T-cell (primary cell): ENCODE results near the gene SRRT. TPM values are rescaled to one million over a fixed set of nuclear protein-coding genes. Genes with fewer than 3 reads are reported as not detected.

ENCODE experiments used
- ATAC-seq, 4 experiments: fragments of 200-7000 bp in 3 of 4; fragments of 150-1000 bp in 1 of 4; cut with Tn5 transposase; replicated peaks in 1 of 4; 1 replicate in 3 of 4; 2 replicates in 1 of 4; pipeline ENCODE4 v1.10.0; 2021; ENCODE audit warnings: moderate library complexity in 3 of 4, mild to moderate bottlenecking in 2 of 4, moderate number of reproducible peaks in 1 of 4
- CTCF ChIA-PET, 2 donors: fragments of 300-600 bp; sonication (Branson Sonifier 250); formaldehyde crosslinking; loops; one replicate each; lab custom pipeline; 2022; ENCODE audit warnings: antibody characterized with exemption in 2 of 2; lab: Charles Lee
- POLR2A ChIA-PET, 2 donors: fragments of 300-600 bp; sonication (Branson Sonifier 250); formaldehyde crosslinking; loops; one replicate each; lab custom pipeline; 2022; ENCODE audit warnings: antibody characterized with exemption in 2 of 2; lab: Charles Lee
- DNase-seq, 35 experiments: peaks; one replicate each; pipeline versions ENCODE4 v3.0.0 to v3.0.0-alpha.2; 2013 to 2023
- H3K27ac ChIP-seq: one replicate; pipeline ENCODE4 v1.5.1; 2013; ENCODE audit warnings: low read length
- H3K27me3 ChIP-seq, 2 experiments: replicated peaks in 1 of 2; 1 replicate in 1 of 2; 2 replicates in 1 of 2; pipeline versions ENCODE4 v1.6.1 to v1.7.0; 2013; ENCODE audit warnings: low read length in 1 of 2, mixed read lengths in 1 of 2; ENCODE audit not compliant: control insufficient read depth in 2 of 2, insufficient read depth in 2 of 2; ENCODE audit errors: extremely low read depth in 1 of 2
- H3K36me3 ChIP-seq, 2 donors: 1 replicate in 1 of 2; 2 replicates in 1 of 2; pipeline versions ENCODE4 v1.6.1 to v1.7.0; 2013; ENCODE audit warnings: low read length in 1 of 2; ENCODE audit not compliant: control insufficient read depth in 2 of 2, insufficient read depth in 1 of 2; ENCODE audit errors: extremely low read depth in 1 of 2
- H3K4me1 ChIP-seq, 2 experiments: 1 replicate in 1 of 2; 2 replicates in 1 of 2; pipeline versions ENCODE4 v1.6.1 to v1.7.0; 2013; ENCODE audit warnings: low read length in 2 of 2, mixed read lengths in 1 of 2; ENCODE audit not compliant: insufficient read depth in 2 of 2, control insufficient read depth in 1 of 2; ENCODE audit errors: extremely low read depth in 1 of 2
- H3K4me3 ChIP-seq, 2 donors: 1 replicate in 1 of 2; 2 replicates in 1 of 2; pipeline versions ENCODE4 v1.5.1 to v1.7.0; 2013; ENCODE audit warnings: mild to moderate bottlenecking in 2 of 2, low read length in 1 of 2, moderate library complexity in 1 of 2; ENCODE audit not compliant: control insufficient read depth in 1 of 2; ENCODE audit errors: extremely low read depth in 1 of 2
- H3K9me3 ChIP-seq: 2 replicates; pipeline ENCODE4 v1.7.0; 2013
- H3K27ac Mint-ChIP-seq, 2 donors: one replicate each; pipeline ENCODE4 v1.8.0; 2020 to 2021; ENCODE audit warnings: mild to moderate bottlenecking in 2 of 2, mixed read lengths in 2 of 2
- H3K27me3 Mint-ChIP-seq, 2 donors: one replicate each; pipeline ENCODE4 v1.8.0; 2021 to 2022; ENCODE audit warnings: mixed read lengths in 2 of 2
- H3K36me3 Mint-ChIP-seq: one replicate; pipeline ENCODE4 v1.8.0; 2021; ENCODE audit warnings: mixed read lengths
- H3K4me1 Mint-ChIP-seq, 3 donors: one replicate each; pipeline ENCODE4 v1.8.0; 2020 to 2022; ENCODE audit warnings: mixed read lengths in 3 of 3, mild to moderate bottlenecking in 1 of 3
- H3K4me3 Mint-ChIP-seq, 3 donors: one replicate each; pipeline ENCODE4 v1.8.0; 2020 to 2022; ENCODE audit warnings: mild to moderate bottlenecking in 3 of 3, mixed read lengths in 3 of 3, moderate library complexity in 3 of 3
- H3K9me3 Mint-ChIP-seq, 3 donors: one replicate each; pipeline ENCODE4 v1.8.0; 2020 to 2022; ENCODE audit warnings: mixed read lengths in 3 of 3
- WGBS: methylation state at CpG from one replicate; pipeline ENCODE4 v1.1.5; 2013; ENCODE audit warnings: missing lambda C conversion rate; ENCODE audit not compliant: insufficient coverage; 5-methylcytosine and 5-hydroxymethylcytosine counted together
- total RNA-seq, 35 experiments: library from RNA in 6 of 35; stranded (reverse) in 6 of 35; fragments of 120-200 nt in 1 of 35; gene quantifications; one replicate each; pipeline versions ENCODE4 v1.2.1 to v1.2.4 and lab custom pipeline; 2013 to 2026

The SRRT gene, protein sequence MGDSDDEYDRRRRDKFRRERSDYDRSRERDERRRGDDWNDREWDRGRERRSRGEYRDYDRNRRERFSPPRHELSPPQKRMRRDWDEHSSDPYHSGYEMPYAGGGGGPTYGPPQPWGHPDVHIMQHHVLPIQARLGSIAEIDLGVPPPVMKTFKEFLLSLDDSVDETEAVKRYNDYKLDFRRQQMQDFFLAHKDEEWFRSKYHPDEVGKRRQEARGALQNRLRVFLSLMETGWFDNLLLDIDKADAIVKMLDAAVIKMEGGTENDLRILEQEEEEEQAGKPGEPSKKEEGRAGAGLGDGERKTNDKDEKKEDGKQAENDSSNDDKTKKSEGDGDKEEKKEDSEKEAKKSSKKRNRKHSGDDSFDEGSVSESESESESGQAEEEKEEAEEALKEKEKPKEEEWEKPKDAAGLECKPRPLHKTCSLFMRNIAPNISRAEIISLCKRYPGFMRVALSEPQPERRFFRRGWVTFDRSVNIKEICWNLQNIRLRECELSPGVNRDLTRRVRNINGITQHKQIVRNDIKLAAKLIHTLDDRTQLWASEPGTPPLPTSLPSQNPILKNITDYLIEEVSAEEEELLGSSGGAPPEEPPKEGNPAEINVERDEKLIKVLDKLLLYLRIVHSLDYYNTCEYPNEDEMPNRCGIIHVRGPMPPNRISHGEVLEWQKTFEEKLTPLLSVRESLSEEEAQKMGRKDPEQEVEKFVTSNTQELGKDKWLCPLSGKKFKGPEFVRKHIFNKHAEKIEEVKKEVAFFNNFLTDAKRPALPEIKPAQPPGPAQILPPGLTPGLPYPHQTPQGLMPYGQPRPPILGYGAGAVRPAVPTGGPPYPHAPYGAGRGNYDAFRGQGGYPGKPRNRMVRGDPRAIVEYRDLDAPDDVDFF
- 100 to 1,000 TPM; 224 to 308 (median 243) TPM for total RNA-seq
- 96.0 TPM for total RNA-seq (2013)
- total RNA-seq (lab: John Stamatoyannopoulos, UW): 114 to 301 (median 161) reads per million in 29 experiments

DNA sequence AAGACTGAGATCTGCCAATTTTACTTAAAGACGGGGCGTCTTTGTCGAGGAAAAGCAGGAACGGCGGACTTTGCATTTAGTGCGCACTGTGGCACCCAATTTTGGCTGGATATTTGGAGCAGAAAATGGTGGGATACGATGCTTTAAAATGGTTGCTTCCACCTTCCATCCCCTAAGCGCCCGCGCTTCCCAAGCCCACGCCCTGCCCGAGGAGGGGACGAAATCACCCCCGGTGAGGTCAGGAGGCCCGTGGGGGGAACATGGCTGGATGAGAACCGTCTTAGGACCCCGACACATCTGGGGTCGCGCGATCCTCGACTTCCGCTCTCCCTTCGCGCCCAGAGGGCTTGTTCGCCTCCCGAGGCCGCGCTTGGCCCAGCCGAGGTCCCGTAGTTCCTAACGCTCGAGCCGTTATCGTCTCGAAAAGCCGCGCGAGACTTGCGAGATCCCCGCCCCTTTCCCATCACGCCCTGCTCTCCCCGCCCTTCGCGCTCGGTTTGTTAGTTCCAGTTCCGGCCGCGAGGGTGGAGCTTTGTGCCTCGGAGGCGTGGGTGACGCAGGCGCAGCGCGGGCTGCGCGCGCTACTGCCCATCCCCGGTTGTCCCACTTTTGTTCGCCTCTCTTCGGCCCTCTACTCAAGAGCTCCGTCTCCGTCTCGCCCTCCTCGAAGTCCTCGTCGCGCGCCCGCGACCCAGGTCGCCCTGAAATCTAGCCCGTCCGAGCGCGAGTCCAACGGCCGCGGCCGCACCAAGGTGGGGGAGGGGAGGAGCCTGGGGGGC is at the start of gene SRRT:
TSS of gene SRRT (plus strand) at position 527 of the 779 bp plus-strand sequence. CDS start 488 bp downstream, outside the sequence.
- Histone ChIP-seq H3K27ac (peak within 1 kb of the TSS; percentile 93), H3K4me1 (peaks cover 6 to 47% of the 10 kb centered on the region in 2 experiments), H3K36me3 (peaks cover 3 to 17% of the 10 kb centered on the region in 2 donors), H3K9me3 (no peaks in the 10 kb centered on the region), H3K4me3 (peak within 1 kb of the TSS; percentile 59 to 73), H3K27me3 (no peaks in the 10 kb centered on the region)
- POLR2A ChIA-PET: interaction anchor here (0.6 to 1.8 kb wide), 6 partner anchors 10 to 239 kb away, joined by 3 to 21 read pairs (median 7); partner anchors contain the start of gene UFSP1 (in 2 of the 2)
- peaks cover 48 to 55% (median 53%) of the 10 kb centered on the region in 3 donors for H3K4me1 Mint-ChIP-seq
- no peaks in the 10 kb centered on the region for H3K9me3 Mint-ChIP-seq
- CTCF ChIA-PET: interaction anchor here in 1 of 2 donors (1.0 to 2.4 kb wide), 6 partner anchors 12 to 203 kb away, joined by 3 to 13 read pairs (median 6); partner anchors contain the start of genes POP7, SLC12A9 and UFSP1
- H3K4me3 Mint-ChIP-seq: peak within 1 kb of the TSS; percentile 92 to 98 (median 98)
- peaks cover 21% of the 10 kb centered on the region for H3K36me3 Mint-ChIP-seq
- DNase-seq (peak; percentile 95 to 99 (median 98)), ATAC-seq (peak; percentile 95 to 98 (median 96))
- H3K27ac Mint-ChIP-seq: peak within 1 kb of the TSS; percentile 95 to 98
- WGBS: under 1% methylated on average over 54 of the region's 79 CpGs
- no peaks in the 10 kb centered on the region for H3K27me3 Mint-ChIP-seq

DNA sequence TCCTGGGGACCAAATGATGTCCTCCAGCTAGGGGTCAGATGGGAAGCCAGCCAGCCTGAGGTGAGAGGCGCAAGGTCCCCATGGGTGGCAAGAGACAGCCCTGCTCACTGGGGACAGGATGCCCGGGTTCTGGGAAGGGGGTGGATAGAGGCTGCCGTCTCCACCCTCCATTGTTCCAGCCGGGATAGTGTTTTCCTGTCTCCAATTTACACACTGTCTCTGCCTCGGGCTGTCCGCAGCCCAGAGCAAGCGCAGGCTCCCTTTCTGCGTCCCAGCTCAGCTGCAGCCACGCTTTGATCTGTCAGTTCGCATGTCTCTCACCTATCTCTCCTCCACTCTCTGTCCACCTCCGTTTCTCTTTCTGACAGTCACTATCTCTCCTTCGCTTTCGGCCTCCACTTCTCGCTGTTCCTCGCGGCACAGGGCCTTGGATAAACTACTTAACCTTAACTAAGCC is 49.7 kb upstream of the SRRT start:
- H3K4me3 ChIP-seq: no peak overlapping the region
- H3K27me3 ChIP-seq: peaks cover 2 to 61% of the 10 kb centered on the region in 2 experiments
- H3K27me3 Mint-ChIP-seq: peaks cover 26 to 42% of the 10 kb centered on the region in 2 donors
- H3K9me3 ChIP-seq: no peaks in the 10 kb centered on the region
- H3K27ac Mint-ChIP-seq: peak overlapping the region in 1 of 2 donors; percentile 44
- peaks cover 12 to 26% of the 10 kb centered on the region in 2 experiments for H3K4me1 ChIP-seq
- no peak overlapping the region for H3K27ac ChIP-seq
- DNase-seq: no peak
- no peaks in the 10 kb centered on the region for H3K36me3 Mint-ChIP-seq
- no peak for ATAC-seq
- WGBS: 87% methylated on average over 7 of the region's 16 CpGs
- peak overlapping the region in 1 of 3 donors; percentile 80 for H3K4me3 Mint-ChIP-seq
- peaks cover 18 to 26% (median 25%) of the 10 kb centered on the region in 3 donors for H3K4me1 Mint-ChIP-seq
- CTCF ChIA-PET: no interaction called here
- H3K36me3 ChIP-seq: no peaks in the 10 kb centered on the region
- POLR2A ChIA-PET: no interaction called here
- no peaks in the 10 kb centered on the region for H3K9me3 Mint-ChIP-seq

DNA sequence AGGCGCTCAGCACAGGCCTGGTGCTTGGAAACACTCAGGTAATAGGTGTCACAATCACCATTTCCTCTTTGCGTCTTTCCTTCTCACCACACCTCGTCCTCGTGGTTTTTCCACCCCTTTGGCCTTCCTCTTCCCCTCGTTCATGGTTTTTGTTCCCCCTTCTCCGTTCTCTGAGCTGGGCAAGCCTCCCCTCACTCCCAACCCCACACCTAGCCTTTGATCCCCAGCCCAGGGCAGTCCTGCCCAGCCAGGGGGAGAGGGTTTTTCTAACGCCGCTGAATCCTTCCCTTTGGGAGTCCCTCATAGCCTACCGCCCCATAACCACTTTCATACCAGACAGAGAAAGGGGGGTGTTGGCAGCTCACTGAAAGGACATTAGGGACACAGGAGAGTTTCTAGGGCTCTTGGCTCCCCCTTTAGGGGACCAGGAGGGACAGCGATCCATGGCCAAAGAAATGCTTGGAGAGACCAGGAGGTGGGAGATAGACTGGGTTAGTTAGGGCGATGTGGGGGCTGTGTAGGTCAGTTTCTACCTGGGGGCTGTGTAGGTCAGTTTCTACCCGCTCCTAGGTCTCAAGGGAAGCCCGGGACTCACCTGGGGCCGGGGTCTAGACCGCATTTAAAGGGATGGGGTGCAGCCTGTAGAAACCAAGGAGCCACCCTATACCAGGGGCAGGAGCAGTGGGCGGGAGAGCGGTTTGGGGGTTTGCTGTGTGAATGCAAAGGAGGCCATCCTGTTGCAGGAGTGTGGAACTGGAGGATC is 49.0 kb upstream of the SRRT start:
- peak overlapping the region in 1 of 2 donors; percentile 44 for H3K27ac Mint-ChIP-seq
- POLR2A ChIA-PET: no interaction called here
- H3K4me1 Mint-ChIP-seq: peaks cover 18 to 26% (median 25%) of the 10 kb centered on the region in 3 donors
- H3K27me3 ChIP-seq: peaks cover 2 to 61% of the 10 kb centered on the region in 2 experiments
- ATAC-seq (no peak), DNase-seq (no peak)
- peaks cover 26 to 44% of the 10 kb centered on the region in 2 donors for H3K27me3 Mint-ChIP-seq
- H3K9me3 Mint-ChIP-seq: no peaks in the 10 kb centered on the region
- H3K36me3 Mint-ChIP-seq: no peaks in the 10 kb centered on the region
- H3K27ac ChIP-seq: no peak overlapping the region
- no peak overlapping the region for H3K4me3 ChIP-seq
- 20% methylated on average over 11 of the region's 17 CpGs for WGBS
- CTCF ChIA-PET: no interaction called here
- peaks cover 12 to 26% of the 10 kb centered on the region in 2 experiments for H3K4me1 ChIP-seq
- H3K4me3 Mint-ChIP-seq: peak overlapping the region; percentile 70 to 80 (median 76)
- H3K9me3 ChIP-seq: no peaks in the 10 kb centered on the region
- no peaks in the 10 kb centered on the region for H3K36me3 ChIP-seq

DNA sequence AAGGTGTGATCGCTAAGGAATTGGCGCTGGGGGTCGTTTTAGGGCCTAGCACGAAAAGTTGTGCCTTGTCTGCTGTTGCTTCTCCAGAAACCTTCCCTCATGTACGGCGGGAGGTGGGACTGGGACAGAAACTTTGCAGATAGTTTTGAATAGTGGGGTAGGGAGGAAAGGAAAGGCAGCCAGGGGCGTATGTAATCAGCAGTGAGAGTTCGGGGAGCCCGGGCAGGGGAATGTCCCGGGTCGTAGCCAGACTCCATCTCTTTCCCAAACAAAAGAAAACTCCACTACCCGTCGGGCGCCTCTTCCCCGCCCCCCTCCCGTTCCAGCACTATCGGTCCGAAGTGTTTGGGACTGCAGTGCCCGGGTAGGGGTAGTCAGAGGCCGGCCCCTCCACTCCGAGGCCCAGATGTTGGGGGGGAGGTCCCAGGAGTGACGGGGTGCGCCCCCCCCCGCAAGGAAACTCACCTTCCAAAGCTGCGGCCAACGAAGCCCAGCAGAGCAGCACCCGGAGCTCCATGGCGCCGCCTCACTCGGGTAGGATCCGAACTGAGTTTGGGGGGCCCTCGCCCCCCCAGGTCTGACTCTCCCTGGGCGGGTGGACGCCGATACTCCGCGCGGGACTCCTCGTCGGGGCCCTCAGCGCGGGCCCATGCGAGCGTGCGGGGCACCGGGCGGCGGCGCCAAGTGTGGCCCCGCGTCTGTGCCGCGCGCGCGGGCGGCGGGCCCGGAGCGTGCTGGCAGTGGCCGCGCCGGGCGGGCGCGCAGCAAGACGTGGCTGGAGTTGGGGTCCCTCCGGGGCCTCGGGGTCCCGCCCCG is 48.2 kb upstream of the SRRT start:
- CTCF ChIA-PET: no interaction called here
- Mint-ChIP-seq H3K4me3 (peak overlapping the region; percentile 70 to 80 (median 76)), H3K27me3 (peaks cover 26 to 46% of the 10 kb centered on the region in 2 donors), H3K27ac (no peak overlapping the region), H3K9me3 (no peaks in the 10 kb centered on the region), H3K36me3 (no peaks in the 10 kb centered on the region), H3K4me1 (peaks cover 18 to 26% (median 25%) of the 10 kb centered on the region in 3 donors)
- POLR2A ChIA-PET: no interaction called here
- Histone ChIP-seq H3K27ac (no peak overlapping the region), H3K27me3 (peaks cover 2 to 64% of the 10 kb centered on the region in 2 experiments), H3K36me3 (no peaks in the 10 kb centered on the region), H3K4me3 (peak overlapping the region in 1 of 2 donors; percentile 57), H3K4me1 (peaks cover 12 to 26% of the 10 kb centered on the region in 2 experiments), H3K9me3 (no peaks in the 10 kb centered on the region)
- 1% methylated on average over 49 of the region's 71 CpGs for WGBS
- ATAC-seq: peak; percentile 36 to 54 (median 50)
- DNase-seq: no peak
